ENCODE measurements around the gene PFKP. TPM values are rescaled to one million over a fixed set of nuclear protein-coding genes. Genes with fewer than 3 reads are reported as not detected.

PFKP gene
- total RNA-seq, 1 donor from 2014 or later: 46.7 TPM

- intact Hi-C loops (cut with DNase I): no loop called here
- H3K9me3 ChIP-seq: no peaks in the 10 kb centered on the region
- TF ChIP-seq POLR2AphosphoS5 (IDR thresholded peaks at IDR 0.05; ENCODE audit: insufficient read depth in 1 of 2, low read depth in 1 of 2) (no peak), CTCF (IDR thresholded peaks at IDR 0.05) (no peak), POLR2A (IDR thresholded peaks at IDR 0.05) (no peak)
- H3K4me1 ChIP-seq: peaks cover 15% of the 10 kb centered on the region
- H3K4me3 ChIP-seq: peak overlapping the region; percentile 74 to 97
- no peak for DNase-seq (ENCODE audit: extremely low spot score in 2 of 2)
- peak overlapping the region; percentile 90 for H3K27ac ChIP-seq
- H3K27me3 ChIP-seq: no peaks in the 10 kb centered on the region
- H3K36me3 ChIP-seq: peaks cover 0 to 19% of the 10 kb centered on the region in 2 donors
Measured at GRCh38 chr10:3173171-3173878, 106.0 kb downstream of the PFKP start.

- no peaks in the 10 kb centered on the region for H3K27me3 ChIP-seq
- TF ChIP-seq POLR2A (IDR thresholded peaks at IDR 0.05) (no peak), POLR2AphosphoS5 (IDR thresholded peaks at IDR 0.05; ENCODE audit: insufficient read depth in 1 of 2, low read depth in 1 of 2) (no peak), CTCF (IDR thresholded peaks at IDR 0.05) (no peak)
- no peaks in the 10 kb centered on the region for H3K4me1 ChIP-seq
- no peak overlapping the region for H3K4me3 ChIP-seq
- H3K9me3 ChIP-seq: no peaks in the 10 kb centered on the region
- H3K36me3 ChIP-seq: no peaks in the 10 kb centered on the region
- no peak overlapping the region for H3K27ac ChIP-seq
- intact Hi-C loops (cut with DNase I): no loop called here
- no peak for DNase-seq (ENCODE audit: extremely low spot score in 2 of 2)
Measured at GRCh38 chr10:3178042-3178441, 110.7 kb downstream of the PFKP start.

DNA sequence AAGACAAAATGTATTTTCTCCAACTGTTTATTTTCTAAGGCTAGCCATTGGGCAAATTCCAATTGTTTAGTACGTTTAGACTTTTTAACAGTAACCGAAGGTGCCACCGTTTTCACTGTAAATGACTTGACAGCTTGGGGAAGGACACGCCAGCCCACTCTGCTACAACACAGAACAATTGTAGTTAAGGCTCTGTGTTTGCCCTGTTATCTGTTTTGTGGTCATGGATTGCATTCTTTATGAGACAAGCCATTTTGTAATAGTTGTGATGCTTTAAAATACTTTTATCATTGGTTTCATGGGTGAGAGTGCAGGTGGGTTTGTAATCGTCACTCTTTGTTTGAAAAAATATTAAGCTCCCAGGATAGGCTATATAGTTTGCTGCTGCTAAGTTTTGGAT is 111.8 kb downstream of the PFKP start:
- no peak for DNase-seq (ENCODE audit: extremely low spot score in 2 of 2)
- H3K27me3 ChIP-seq: no peaks in the 10 kb centered on the region
- TF ChIP-seq POLR2A (IDR thresholded peaks at IDR 0.05) (no peak), POLR2AphosphoS5 (IDR thresholded peaks at IDR 0.05; ENCODE audit: insufficient read depth in 1 of 2, low read depth in 1 of 2) (no peak), CTCF (IDR thresholded peaks at IDR 0.05) (no peak)
- H3K9me3 ChIP-seq: no peaks in the 10 kb centered on the region
- intact Hi-C loops (cut with DNase I): no loop called here
- no peaks in the 10 kb centered on the region for H3K36me3 ChIP-seq
- no peak overlapping the region for H3K4me3 ChIP-seq
- no peaks in the 10 kb centered on the region for H3K4me1 ChIP-seq
- no peak overlapping the region for H3K27ac ChIP-seq

DNA sequence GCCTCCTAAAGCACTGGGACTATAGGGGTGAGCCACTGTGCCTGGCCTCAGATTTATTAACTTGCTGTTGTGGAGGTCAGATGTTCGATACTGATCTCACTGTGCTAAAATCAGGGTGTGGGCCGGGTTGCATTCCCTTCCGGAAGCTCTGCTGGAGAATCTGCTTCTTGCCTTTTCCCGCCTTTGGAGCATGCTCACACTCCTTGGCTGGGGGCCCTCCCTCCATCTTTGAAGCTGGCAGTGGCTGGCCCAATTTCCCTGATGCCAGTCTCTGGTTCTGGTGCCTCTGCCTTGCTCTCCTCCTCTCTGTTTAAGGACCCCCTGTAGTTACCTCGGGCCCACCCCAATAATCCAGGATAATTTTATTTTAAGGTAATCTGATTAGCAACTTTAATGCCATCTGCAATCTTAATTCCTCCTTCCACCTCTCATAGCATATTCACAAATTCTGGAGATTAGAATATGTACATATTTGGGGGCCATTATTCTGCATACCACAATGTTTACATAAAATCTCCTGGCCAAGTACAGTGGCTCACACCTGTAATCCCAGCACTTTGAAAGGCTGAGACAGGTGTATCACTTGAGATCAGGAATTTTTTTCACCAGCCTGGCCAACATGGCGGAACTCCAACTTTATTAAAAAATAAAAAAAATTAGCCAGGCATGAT is 113.1 kb downstream of the PFKP start:
- Histone ChIP-seq H3K4me1 (no peaks in the 10 kb centered on the region), H3K4me3 (no peak overlapping the region), H3K27ac (no peak overlapping the region), H3K36me3 (no peaks in the 10 kb centered on the region), H3K9me3 (no peaks in the 10 kb centered on the region), H3K27me3 (no peaks in the 10 kb centered on the region)
- TF ChIP-seq POLR2AphosphoS5 (IDR thresholded peaks at IDR 0.05; ENCODE audit: insufficient read depth in 1 of 2, low read depth in 1 of 2): no peak
- TF ChIP-seq CTCF (IDR thresholded peaks at IDR 0.05): no peak
- TF ChIP-seq POLR2A (IDR thresholded peaks at IDR 0.05): no peak
- DNase-seq (ENCODE audit: extremely low spot score in 2 of 2): no peak
- intact Hi-C loops (cut with DNase I): no loop called here

DNA sequence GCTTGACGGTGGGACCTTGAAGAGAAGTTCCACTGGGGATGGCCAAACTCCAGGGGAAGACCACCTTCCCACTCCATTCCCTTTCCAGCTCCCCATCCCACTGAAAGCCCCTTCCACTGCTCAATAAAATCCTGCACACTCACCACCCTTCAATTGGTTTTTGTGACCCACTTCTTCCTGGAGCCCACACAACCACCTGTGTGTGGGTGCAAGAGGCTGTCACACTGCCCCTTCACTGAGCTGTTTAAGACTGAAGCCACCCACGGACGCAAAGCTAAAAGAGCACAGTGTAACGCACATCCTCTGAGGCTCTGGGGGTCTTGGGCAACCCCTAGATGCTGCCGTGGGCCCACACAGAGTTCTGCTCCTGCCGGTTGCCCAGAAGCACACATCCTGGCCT is 118.0 kb downstream of the PFKP start:
- H3K27me3 ChIP-seq: no peaks in the 10 kb centered on the region
- DNase-seq (ENCODE audit: extremely low spot score in 2 of 2): peak in 1 of 2 donors; percentile 49
- no peaks in the 10 kb centered on the region for H3K4me1 ChIP-seq
- no peak overlapping the region for H3K27ac ChIP-seq
- H3K4me3 ChIP-seq: no peak overlapping the region
- no peak for TF ChIP-seq POLR2AphosphoS5 (IDR thresholded peaks at IDR 0.05; ENCODE audit: insufficient read depth in 1 of 2, low read depth in 1 of 2)
- no peak for TF ChIP-seq CTCF (IDR thresholded peaks at IDR 0.05)
- no peak for TF ChIP-seq POLR2A (IDR thresholded peaks at IDR 0.05)
- no peaks in the 10 kb centered on the region for H3K9me3 ChIP-seq
- no peaks in the 10 kb centered on the region for H3K36me3 ChIP-seq
- intact Hi-C loops (cut with DNase I): no loop called here
